ENCODE data around the gene MPRIP.

DNA sequence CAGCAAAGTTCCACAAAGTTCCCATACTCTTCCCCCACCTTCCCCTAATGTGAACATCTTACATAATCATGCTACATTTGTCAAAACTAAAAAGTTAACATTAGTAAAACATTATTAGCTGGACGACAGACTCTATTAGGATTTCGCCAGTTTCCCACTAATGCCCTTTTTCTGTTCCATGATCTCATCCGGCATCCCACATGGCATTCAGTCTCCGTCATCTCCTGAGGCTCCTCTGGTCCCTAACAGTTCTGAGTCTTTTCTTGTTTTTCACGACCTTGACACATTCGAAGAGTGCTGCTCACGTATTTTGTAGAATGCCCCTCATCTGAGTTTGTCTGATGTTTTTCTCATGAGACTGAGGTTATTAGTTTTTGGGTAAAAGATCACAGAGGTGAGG lies 8.8 kb upstream of the MPRIP start:
- TF ChIP-seq FOXM1 (IDR thresholded peaks at IDR 0.05; ENCODE audit: borderline replicate concordance, low read depth), result no peak
- no peak for TF ChIP-seq EP300 (IDR thresholded peaks at IDR 0.05; ENCODE audit: borderline replicate concordance)
- TF ChIP-seq TEAD4 (IDR thresholded peaks at IDR 0.05), result no peak
- no peak for TF ChIP-seq RAD21 (IDR thresholded peaks at IDR 0.05; ENCODE audit: low read depth)
- TF ChIP-seq TCF12 (IDR thresholded peaks at IDR 0.05; ENCODE audit: low read depth), result no peak
- TF ChIP-seq TAF1 (IDR thresholded peaks at IDR 0.05; ENCODE audit: low read depth), result no peak

All from Ishikawa (cell line).